Right lung (tissue), 5 donors: ENCODE results near the gene FBN3. TPM values are rescaled to one million over a fixed set of nuclear protein-coding genes. Genes with fewer than 3 reads are reported as not detected.

Experiments
- DNase-seq, 2 donors: peaks; one replicate each; pipeline ENCODE4 v3.0.0-alpha.2; 2013
- polyA plus RNA-seq, 5 donors: library from polyadenylated mRNA; unstranded; fragments of 120-200 nt; gene quantifications; one replicate each; pipeline versions ENCODE4 v1.2.1 to v1.2.3, GENCODE V29; 2013; ENCODE audit warnings: inconsistent platforms in 1 of 5, low replicate concordance in 1 of 5; ENCODE audit not compliant: insufficient read length in 5 of 5, insufficient read depth in 1 of 5

Gene FBN3
- polyA plus RNA-seq, 5 donors = 52.4 to 74.3 (median 54.0) TPM

GRCh38 chr19:8022275-8022674 is 127.1 kb downstream of the FBN3 start:
- DNase-seq = no peak

- DNase-seq = no peak
Observed at GRCh38 chr19:8021374-8021773, 128.0 kb downstream of the FBN3 start.

DNA sequence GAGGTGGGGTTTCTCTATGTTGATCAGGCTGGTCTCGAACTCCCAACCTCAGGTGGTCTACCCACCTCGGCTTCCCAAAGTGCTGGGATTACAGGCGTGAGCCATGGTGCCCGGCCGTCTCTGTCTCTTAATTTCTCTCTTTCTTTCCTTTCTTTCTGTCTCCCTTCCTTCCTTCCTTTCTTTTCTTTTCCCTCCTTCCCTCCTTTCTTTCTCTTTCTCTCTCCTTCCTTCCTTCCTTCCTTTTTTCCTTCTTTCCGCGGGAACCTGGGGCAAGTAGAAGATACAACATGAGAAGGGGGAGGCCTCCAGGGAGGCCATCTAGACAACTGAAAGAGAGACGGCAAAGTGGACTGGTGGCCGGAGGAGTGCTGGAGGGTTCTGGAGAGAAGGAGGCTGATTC is 128.7 kb downstream of the FBN3 start:
- DNase-seq = no peak

DNA sequence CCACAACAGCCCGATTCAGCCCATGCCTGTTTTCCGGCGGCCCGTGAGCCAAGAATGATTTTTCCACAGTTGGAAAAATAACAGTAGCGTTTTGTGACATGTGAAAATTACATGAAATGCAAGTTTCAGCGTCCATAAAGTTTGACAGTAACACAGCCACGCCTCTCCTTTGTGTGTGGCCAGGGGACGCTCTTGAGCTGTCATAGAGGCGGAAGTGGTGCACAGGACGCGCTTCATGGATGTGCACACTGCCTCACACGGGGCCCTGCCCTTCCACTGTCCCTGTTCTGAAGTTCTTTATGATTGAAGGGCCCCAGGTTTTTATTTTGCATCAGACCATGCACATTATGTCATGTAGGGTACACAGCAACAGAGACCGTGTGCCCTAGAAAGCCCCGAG is 131.6 kb downstream of the FBN3 start:
- DNase-seq = no peak

Other genes with a start within 250 kb of the FBN3 start
- 10 to 100 TPM; 22.2 to 36.8 (median 29.5) TPM for gene MAP2K7, start 245.7 kb downstream of the FBN3 start, polyA plus RNA-seq
- under 1 TPM in 2 of 5 donors, not detected in 3; 0.23 to 0.39 TPM for gene TGFBR3L, start 234.8 kb downstream of the FBN3 start, polyA plus RNA-seq
- gene SNAPC2, start 229.3 kb downstream of the FBN3 start, polyA plus RNA-seq = 10 to 100 TPM in 4 of 5 donors, 1 to 10 TPM in 1; 9.2 to 24.0 (median 15.5) TPM
- 10 to 100 TPM in 2 of 5 donors, 1 to 10 TPM in 3; 5.0 to 22.3 (median 7.2) TPM for gene CTXN1, start 223.5 kb downstream of the FBN3 start, polyA plus RNA-seq
- 10 to 100 TPM; 32.7 to 55.9 (median 43.7) TPM for gene TIMM44, start 205.9 kb downstream of the FBN3 start, polyA plus RNA-seq
- gene ELAVL1, start 144.0 kb downstream of the FBN3 start, polyA plus RNA-seq = 10 to 100 TPM; 61.2 to 70.9 (median 66.1) TPM
- under 1 TPM in 4 of 5 donors, not detected in 1; 0.36 to 0.65 (median 0.41) TPM for gene CCL25, start 96.8 kb downstream of the FBN3 start, polyA plus RNA-seq
- 10 to 100 TPM; 41.4 to 62.9 (median 53.1) TPM for gene CERS4, start 59.8 kb upstream of the FBN3 start, polyA plus RNA-seq
- 10 to 100 TPM; 26.9 to 53.9 (median 33.0) TPM for gene CD320, start 158.8 kb upstream of the FBN3 start, polyA plus RNA-seq
- gene NDUFA7, start 171.8 kb upstream of the FBN3 start, polyA plus RNA-seq = 10 to 100 TPM; 29.6 to 36.3 (median 35.6) TPM
- gene RPS28, start 171.9 kb upstream of the FBN3 start, polyA plus RNA-seq = 100 to 1,000 TPM; 455 to 946 (median 563) TPM
- gene KANK3, start 193.7 kb upstream of the FBN3 start, polyA plus RNA-seq = 10 to 100 TPM; 13.0 to 26.5 (median 16.8) TPM
- gene ANGPTL4, start 214.6 kb upstream of the FBN3 start, polyA plus RNA-seq = 1 to 10 TPM; 2.9 to 7.6 (median 4.6) TPM
- gene RAB11B, start 240.8 kb upstream of the FBN3 start, polyA plus RNA-seq = 100 to 1,000 TPM in 4 of 5 donors, 10 to 100 TPM in 1; 97.7 to 161 (median 121) TPM